Measurements from ENCODE around the gene GP5.

Gene GP5

DNA sequence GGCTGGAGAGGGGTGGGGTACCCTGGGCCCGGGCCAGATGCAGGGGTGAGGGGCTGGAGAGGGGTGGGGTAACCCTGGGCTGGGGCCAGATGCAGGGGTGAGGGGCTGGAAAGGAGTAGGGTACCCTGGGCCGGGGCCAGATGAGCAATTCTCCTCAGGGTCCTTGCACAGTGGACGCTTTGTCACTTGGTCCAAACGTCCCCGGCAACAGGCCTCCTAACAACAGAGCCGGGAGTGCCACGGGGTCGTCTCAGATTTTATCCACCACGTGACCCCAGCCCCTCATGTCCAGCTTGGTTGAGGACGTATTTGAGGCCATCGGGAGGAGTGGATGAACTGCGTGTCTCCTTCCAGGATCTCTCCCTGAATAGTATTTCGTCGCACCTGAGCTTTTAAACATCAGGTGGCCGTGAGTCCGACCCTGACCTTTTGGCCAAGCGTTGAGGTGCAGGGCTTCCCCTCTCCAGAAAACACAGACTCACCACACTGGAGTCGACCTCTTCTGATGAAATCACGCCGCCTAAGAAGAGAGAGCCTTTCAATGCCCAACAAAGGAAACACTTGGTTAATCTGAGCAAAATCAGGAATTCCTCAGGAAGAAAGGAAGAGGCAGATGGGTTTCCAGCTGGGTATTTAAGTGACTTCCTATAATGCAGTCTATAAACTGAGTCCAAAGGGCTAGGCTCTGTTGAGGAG is 16.7 kb downstream of the GP5 start:
- no peak overlapping the region for H3K27ac ChIP-seq (ENCODE audit: low read length)
- H3K79me2 ChIP-seq (ENCODE audit: insufficient read depth, low read length) = no peaks in the 10 kb centered on the region
- H3K4me2 ChIP-seq (ENCODE audit: insufficient read depth, low read length) = no peak overlapping the region
- ATAC-seq (ENCODE audit: insufficient read depth, low read depth) = no peak
- peaks cover 3% of the 10 kb centered on the region for H3K27me3 ChIP-seq (ENCODE audit: insufficient read depth, low read length, poor library complexity)
- no peaks in the 10 kb centered on the region for H3K9me3 ChIP-seq (ENCODE audit: insufficient read depth, low read length, severe bottlenecking)
- H3K36me3 ChIP-seq (ENCODE audit: insufficient read depth, low read length) = no peaks in the 10 kb centered on the region
- H3K9ac ChIP-seq (ENCODE audit: low read depth, low read length) = no peak overlapping the region
- TF ChIP-seq, protein P1, sequence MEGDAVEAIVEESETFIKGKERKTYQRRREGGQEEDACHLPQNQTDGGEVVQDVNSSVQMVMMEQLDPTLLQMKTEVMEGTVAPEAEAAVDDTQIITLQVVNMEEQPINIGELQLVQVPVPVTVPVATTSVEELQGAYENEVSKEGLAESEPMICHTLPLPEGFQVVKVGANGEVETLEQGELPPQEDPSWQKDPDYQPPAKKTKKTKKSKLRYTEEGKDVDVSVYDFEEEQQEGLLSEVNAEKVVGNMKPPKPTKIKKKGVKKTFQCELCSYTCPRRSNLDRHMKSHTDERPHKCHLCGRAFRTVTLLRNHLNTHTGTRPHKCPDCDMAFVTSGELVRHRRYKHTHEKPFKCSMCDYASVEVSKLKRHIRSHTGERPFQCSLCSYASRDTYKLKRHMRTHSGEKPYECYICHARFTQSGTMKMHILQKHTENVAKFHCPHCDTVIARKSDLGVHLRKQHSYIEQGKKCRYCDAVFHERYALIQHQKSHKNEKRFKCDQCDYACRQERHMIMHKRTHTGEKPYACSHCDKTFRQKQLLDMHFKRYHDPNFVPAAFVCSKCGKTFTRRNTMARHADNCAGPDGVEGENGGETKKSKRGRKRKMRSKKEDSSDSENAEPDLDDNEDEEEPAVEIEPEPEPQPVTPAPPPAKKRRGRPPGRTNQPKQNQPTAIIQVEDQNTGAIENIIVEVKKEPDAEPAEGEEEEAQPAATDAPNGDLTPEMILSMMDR (IDR thresholded peaks at IDR 0.05; ENCODE audit: borderline replicate concordance, extremely low read depth, low read length, poor library complexity, severe bottlenecking) = no peak
- no peak for TF ChIP-seq EZH2 (IDR thresholded peaks at IDR 0.05; ENCODE audit: borderline replicate concordance, low read depth, low read length, severe bottlenecking)
- H2AFZ ChIP-seq (ENCODE audit: low read depth, low read length) = no peak overlapping the region
- DNase-seq = no peak
- H3K4me3 ChIP-seq (ENCODE audit: low read depth in 1 of 2, low read length in 2 of 2) = no peak overlapping the region
- no peaks in the 10 kb centered on the region for H4K20me1 ChIP-seq (ENCODE audit: insufficient read depth, low read length)
- no peaks in the 10 kb centered on the region for H3K4me1 ChIP-seq (ENCODE audit: insufficient read depth, low read length)

DNA sequence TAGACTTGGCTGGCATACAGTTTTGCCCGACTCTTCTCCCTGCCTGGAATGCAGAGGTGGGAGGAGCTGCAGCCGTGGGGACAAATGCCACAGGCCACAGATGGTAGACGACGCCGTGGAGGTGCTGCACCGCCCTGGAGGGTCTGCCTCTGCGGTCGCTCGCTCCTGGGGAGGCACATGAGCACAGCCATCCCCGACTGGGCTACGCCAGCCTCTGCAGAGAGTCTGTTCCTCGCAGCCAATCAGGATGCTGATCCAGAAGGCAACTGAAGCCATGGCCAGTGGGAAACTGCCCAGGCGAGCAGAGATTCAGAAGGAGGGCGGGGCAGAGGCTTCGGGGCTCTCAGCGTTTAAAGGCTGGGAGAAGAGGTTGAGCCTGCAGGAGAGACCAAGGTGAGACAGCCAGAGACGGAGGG is 17.6 kb downstream of the GP5 start:
- DNase-seq = no peak

DNA sequence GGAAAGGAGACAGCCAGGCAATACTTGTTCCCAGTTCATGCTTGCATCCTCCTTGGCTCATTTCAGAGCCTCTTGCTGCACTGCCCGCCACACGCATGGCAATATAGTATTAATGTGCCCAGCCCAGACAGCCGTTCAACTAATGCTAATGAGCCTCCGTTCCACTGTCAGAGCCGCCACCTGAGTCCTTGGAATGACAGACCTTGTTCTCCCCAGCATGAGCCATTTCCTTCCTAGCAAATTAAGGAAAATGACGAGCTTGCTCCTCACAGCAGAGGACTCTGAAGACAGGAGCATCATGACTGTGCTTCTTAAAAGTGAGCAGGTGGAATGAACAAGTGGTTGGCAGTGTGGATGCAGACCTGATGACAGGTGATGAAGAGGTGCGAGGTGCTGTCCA is 18.7 kb downstream of the GP5 start:
- no peaks in the 10 kb centered on the region for H3K4me1 ChIP-seq (ENCODE audit: insufficient read depth, low read length)
- DNase-seq (no peak), ATAC-seq (ENCODE audit: insufficient read depth, low read depth) (no peak)
- H2AFZ ChIP-seq (ENCODE audit: low read depth, low read length) = no peak overlapping the region
- TF ChIP-seq, protein P1 (IDR thresholded peaks at IDR 0.05; ENCODE audit: borderline replicate concordance, extremely low read depth, low read length, poor library complexity, severe bottlenecking) = no peak
- peaks cover 3% of the 10 kb centered on the region for H3K27me3 ChIP-seq (ENCODE audit: insufficient read depth, low read length, poor library complexity)
- no peak overlapping the region for H3K9ac ChIP-seq (ENCODE audit: low read depth, low read length)
- H3K36me3 ChIP-seq (ENCODE audit: insufficient read depth, low read length) = no peaks in the 10 kb centered on the region
- no peak overlapping the region for H3K4me2 ChIP-seq (ENCODE audit: insufficient read depth, low read length)
- no peak overlapping the region for H3K4me3 ChIP-seq (ENCODE audit: low read depth in 1 of 2, low read length in 2 of 2)
- H3K9me3 ChIP-seq (ENCODE audit: insufficient read depth, low read length, severe bottlenecking) = no peaks in the 10 kb centered on the region
- no peak overlapping the region for H3K27ac ChIP-seq (ENCODE audit: low read length)
- no peaks in the 10 kb centered on the region for H3K79me2 ChIP-seq (ENCODE audit: insufficient read depth, low read length)
- H4K20me1 ChIP-seq (ENCODE audit: insufficient read depth, low read length) = no peaks in the 10 kb centered on the region

More for the DNA sequence above, 17.6 kb downstream of the GP5 start:
- Histone ChIP-seq H3K4me3 (ENCODE audit: low read depth in 1 of 2, low read length in 2 of 2) (no peak overlapping the region), H2AFZ (ENCODE audit: low read depth, low read length) (no peak overlapping the region), H4K20me1 (ENCODE audit: insufficient read depth, low read length) (no peaks in the 10 kb centered on the region), H3K9me3 (ENCODE audit: insufficient read depth, low read length, severe bottlenecking) (no peaks in the 10 kb centered on the region), H3K4me1 (ENCODE audit: insufficient read depth, low read length) (no peaks in the 10 kb centered on the region), H3K27ac (ENCODE audit: low read length) (no peak overlapping the region), H3K36me3 (ENCODE audit: insufficient read depth, low read length) (no peaks in the 10 kb centered on the region), H3K9ac (ENCODE audit: low read depth, low read length) (no peak overlapping the region), H3K4me2 (ENCODE audit: insufficient read depth, low read length) (no peak overlapping the region), H3K27me3 (ENCODE audit: insufficient read depth, low read length, poor library complexity) (peaks cover 3% of the 10 kb centered on the region), H3K79me2 (ENCODE audit: insufficient read depth, low read length) (no peaks in the 10 kb centered on the region)
- ATAC-seq (ENCODE audit: insufficient read depth, low read depth) = no peak
- TF ChIP-seq, protein P1 (IDR thresholded peaks at IDR 0.05; ENCODE audit: borderline replicate concordance, extremely low read depth, low read length, poor library complexity, severe bottlenecking) = no peak
- TF ChIP-seq EZH2 (IDR thresholded peaks at IDR 0.05; ENCODE audit: borderline replicate concordance, low read depth, low read length, severe bottlenecking) = no peak
